GM19395 (cell line): ENCODE measurements around the gene ISM2.
"Not testable (repeated sequence)": the region's sequence is repeated elsewhere in the genome, so short reads cannot be mapped to it uniquely, and the experiment has no call there.

ENCODE experiments used
- ATAC-seq: cut with Tn5 transposase; IDR thresholded peaks from one replicate; pipeline ENCODE4 v1.9.1; 2021; ENCODE audit warnings: mild to moderate bottlenecking, moderate library complexity; ENCODE audit not compliant: unreplicated experiment

The ISM2 gene

DNA sequence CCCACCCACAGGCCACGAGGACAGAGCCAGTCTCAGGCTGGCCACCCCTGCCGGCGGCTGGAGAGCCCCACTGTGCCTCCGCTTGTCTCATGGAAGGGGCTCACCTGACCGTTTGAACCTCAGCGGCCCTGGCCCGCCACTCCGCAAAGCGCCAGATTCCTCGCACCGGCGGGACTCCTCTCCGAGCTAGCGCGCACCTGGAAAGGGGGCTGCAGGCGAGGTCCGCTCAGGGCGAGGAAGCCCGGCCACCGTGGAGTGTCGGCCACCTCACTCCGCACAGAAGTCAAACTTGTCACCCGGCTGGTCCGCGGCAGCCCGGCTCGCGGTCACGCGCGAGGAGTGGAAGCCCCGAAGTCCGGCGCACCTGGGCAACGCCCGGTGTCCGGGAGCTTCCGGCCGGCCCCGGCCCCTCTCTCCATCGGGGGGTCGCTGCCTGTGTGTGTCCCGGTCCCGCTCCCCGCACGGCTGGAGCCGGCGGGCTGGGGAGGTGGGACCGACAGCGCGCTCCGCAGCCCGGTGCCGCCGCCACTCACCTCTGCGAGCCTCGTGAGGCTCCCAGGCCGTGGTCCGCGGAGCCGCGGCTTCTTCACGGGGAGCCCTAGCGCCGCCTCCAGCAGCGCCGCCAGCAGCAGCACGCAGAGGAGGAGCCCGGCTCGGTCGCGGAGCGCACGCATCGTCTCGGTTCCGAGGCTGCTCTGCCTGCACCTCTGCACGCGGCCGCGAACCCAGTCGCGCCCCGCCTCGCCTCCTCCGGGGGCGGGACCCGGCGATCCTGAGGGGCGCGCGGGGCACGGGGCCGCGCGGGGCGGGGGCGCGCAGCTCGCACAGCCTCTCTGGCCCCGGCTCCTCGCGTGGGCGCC lies at the start of gene ISM2:
ISM2 (minus strand) TSS at position 697 of the 860 bp plus-strand sequence; CDS start at position 674, 23 bp downstream.
- ATAC-seq: peak; percentile 75

DNA sequence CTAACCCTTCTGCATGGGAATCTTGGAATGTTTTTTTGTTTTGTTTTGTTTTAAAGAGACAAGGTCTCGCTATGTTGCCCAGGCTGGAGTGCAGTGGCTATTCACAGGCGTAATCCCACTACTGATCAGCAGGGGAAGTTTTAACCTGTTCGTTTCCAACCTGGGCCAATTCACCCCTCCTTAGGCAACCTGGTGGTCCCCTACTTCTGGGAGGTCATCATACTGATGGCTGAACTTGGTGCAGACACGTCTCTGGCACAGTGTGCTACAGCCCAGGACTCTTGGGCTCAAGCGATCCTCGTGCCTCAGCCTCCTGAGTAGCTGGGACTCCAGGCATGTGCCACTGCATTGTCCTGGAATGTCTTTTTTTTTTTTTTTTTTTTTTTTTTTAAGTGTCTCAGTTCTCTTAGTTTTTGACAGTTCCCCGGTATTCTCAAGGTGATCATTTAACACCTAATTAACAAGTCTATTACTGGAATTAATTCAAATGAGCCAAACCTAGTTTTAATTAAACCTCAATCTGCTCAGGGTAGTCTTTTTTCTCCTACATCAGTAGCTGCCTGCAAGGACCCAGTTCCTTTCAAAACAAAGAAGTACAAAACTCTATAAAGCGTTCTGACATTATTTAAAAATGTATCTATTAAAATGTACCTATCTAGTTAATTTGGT lies 49.0 kb upstream of the ISM2 start:
- no peak for ATAC-seq

DNA sequence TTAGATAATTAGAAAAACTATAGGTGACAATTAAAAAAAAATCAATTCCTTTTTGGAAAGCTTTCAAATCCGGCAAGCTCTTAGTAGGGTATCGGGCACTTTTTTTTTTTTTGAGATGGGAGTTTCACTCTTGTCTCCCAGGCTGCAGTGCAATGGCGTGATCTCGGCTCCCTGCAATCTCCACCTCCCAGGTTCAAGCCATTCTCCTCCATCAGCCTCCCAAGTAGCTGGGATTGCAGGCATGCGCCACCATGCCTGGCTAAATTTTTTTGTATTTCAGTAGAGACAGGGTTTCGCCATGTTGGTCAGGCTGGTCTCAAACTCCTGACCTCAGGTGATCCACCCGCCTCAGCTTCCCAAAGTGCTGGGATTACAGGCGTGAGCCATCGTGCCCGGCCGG lies 46.6 kb upstream of the ISM2 start:
- not testable (repeated sequence) for ATAC-seq

DNA sequence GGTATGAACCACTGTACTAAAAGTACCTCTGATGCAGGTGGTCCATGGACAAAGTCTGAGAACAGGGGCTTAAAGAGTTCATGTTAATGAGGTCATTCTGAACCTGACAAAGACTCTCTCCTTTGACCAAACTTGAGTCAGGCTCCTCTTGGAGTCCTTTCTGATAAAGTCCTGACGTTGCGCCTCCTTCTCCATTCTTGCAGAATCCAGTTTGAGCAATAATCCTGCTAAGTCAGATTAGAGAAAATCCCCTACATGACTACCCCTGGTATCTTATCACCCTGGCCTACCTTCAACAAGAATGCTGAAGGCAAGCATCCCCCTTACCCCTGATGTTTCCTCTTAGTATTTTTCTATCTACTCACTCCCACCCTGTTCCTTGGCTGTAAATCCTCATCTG lies 46.0 kb upstream of the ISM2 start:
- no peak for ATAC-seq

DNA sequence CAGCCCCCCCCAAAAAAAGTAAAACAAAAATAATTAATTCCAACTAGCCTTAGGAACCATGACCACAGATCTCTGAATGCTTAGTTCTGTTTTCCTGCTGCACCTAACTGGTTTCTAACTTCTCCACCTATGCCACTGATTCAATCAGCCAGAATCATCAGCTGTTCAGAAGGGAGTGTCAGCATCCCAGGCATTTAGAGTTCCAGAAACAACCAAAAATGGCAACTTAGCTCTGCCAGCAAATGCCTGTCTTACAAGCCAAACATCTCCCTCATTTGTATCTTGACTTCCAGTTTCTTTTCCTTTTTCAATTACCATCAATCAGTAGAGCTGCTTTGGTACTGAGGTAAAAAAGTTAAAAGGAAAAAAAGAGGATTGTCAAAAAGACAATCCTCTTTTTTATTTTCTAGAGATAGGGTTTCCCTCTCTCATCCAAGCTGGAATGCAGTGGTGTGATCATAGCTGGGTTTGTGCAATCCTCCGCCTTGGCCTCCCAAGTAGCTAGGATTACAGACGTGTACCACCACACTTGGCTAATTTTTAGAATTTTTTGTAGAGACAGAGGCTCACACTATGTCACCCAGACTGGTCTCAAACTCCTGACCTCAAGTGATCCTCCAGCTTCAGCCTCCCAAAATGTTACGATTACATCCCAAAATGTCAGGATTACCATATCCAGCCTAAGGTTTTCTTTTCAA lies 45.2 kb upstream of the ISM2 start:
- no peak for ATAC-seq

DNA sequence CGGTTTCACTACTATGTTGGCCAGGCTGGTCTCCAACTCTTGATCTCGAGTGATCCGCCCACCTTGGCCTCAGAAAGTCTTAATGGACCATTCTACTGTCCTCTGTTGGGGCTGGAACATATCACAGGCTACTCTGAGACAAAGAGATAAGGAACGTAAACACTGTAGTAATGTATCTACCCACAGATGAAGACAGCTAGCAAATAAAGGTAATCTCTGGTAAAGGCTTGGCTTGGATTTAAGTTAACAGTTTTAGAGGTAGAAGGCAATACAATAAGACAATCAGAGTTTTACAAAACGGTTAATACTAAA lies 44.6 kb upstream of the ISM2 start:
- ATAC-seq: no peak

DNA sequence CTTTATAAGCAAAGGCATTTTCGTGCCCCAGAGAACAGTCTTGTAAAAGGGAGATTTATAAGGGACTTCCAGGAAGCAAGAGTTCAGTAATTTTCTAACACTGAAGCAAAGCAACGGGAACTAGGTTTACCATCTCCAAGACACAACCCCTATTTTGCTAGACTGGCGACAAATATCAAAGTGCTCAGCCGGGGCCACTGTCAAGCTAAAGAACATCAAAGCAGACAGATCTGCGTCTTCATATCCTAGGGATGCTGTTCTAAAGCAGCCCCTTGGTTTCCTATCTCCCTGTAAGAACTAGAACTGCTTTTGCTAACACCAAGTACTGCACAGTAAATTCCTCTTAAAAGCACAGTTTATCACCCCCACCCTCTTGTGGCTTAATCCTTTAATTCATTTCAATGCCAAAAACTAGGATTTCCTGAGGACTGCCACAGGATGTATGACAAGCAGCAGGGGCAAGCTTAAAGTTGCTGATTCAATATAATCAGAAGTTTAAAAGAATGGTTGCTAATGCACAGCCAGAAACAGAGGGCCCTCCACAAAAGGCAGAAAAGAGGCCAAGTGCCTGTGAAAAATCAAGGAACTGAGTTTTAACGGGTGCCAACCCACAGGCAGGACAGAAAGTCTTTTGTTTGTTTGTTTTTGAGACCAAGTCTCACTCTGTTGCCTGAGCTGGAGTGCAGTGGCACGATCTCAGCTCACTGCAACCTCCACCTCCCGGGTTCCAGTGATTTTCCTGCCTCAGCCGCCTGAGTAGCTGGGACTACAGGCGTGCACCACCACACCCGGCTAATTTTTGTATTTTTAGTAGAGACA lies 44.0 kb upstream of the ISM2 start:
- no peak for ATAC-seq

DNA sequence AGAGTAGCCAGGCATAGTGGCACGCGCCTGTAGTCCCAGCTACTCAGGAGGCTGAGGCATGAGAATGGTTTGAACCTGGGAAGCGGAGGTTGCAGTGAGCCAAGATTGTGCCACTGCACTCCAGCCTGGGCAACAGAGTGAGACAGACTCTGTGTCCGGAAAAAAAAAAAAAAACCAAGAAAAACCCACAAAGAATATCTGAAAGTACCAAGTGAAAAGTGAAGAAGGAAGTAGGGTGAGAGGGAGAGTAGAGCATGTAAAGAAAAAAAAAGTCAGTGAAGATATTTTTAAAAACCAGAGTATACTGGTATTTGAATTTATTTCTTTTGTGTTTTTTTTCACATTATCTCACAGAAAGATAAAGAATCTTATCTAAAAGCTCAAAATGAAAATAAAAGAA lies 43.3 kb upstream of the ISM2 start:
- peak; percentile 83 for ATAC-seq

DNA sequence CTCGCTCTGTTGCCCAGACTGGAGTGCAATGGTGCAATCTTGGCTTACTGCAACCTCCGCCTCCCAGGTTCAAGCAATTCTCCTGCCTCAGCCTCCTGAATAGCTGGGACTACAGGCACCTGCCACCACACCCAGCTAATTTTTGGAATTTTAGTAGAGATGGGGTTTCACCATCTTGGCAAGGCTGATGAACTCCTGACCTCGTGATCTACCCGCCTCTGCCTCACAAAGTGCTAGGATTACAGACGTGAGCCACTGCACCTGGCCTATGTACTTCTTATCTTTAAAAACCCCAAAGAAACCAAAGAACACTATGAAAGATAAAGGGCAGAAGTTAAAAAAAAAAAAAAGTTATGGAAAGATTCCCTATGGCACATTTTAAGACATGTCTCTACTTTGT lies 38.3 kb upstream of the ISM2 start:
- not testable (repeated sequence) for ATAC-seq

DNA sequence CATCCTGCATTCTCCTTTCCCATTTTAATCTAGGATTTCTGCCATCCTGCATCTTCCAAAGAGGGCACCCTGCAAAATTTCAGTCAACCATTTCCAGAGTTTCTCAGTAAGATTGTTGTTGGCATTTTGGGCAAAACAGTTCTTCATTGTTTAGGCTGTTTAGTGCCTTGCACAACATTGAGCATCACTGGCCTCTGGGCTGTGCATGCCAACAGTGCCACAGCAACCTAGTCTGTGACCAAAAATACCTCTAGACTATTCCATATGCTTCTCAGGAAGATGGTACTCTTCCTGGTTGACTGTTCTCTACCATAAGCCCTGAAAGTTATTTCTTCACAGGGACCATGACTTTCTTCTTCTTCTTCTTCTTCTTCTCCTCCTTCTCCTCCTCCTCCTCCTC lies 32.5 kb upstream of the ISM2 start:
- ATAC-seq: no peak

DNA sequence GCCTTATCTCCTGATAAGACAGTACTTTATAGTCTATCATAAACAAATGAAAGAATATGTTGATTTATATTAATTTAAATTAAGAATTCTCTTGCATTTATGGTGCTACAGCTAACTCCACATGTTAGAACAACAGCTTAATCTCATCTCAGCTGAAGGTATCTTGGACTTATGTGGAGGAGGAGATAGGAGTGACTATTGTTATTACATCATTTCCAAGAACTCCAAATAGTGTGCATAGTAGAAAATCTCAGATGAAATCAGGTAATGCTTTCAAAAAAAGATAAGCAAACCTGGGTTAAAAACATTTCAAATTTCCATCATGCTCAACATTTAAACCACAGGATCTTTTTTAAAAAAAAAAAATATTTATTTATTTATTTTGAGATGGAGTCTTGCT lies 31.3 kb upstream of the ISM2 start:
- no peak for ATAC-seq

DNA sequence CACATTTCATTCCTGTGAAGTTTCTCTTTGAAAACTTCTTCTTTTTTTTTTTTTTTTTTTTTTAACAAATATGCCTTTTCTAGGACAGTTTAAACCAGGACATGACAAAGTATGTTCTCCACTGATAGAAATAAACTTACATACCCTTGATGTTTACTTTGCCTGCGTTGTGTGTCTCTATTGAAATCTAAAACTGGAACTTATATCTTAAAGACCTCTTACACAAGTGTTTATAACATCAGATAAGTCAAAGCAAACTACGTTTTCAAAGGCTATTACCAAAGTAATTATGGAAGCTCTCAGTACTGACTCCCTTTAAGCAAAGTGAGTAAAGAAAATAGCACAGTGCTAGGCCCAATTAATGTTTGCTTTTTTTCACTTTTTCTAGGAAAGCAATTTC lies 30.6 kb upstream of the ISM2 start:
- no peak for ATAC-seq

DNA sequence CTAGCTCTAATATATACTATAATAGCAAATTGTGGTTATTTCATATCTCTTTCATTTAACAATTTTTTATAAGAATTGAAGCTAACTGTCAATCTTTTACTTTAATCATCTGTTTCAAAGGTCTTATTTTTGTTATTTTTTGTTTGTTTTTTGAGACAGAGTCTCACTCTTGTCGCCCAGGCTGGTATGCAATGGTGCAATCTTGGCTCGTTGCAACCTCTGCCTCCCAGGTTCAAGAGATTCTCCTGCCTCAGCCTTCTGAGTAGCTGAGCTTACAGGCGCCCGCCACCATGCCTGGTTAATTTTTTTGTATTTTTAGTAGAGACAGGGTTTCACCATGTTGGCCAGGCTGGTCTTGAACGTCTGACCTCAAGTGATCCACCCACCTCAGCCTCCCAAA lies 30.1 kb upstream of the ISM2 start:
- not testable (repeated sequence) for ATAC-seq

DNA sequence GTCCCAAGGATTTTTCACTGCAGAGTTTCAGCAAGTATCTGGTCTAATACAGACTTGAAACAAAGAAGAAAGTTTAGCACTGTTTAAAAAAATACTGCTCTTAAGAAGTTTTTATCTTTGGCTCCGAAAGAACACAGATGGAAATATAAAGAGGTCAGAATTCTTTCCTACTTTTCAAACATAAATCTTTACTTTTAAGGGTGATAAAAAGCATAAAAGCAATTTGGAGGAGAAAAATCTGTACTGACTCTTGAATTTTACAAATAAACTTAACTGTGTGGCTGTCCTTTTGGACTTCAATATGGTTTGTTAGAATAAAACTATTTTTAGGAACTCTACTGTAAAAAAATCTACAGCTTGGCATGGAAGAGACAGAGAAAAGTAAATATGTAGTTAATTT lies 27.6 kb upstream of the ISM2 start:
- ATAC-seq: no peak

DNA sequence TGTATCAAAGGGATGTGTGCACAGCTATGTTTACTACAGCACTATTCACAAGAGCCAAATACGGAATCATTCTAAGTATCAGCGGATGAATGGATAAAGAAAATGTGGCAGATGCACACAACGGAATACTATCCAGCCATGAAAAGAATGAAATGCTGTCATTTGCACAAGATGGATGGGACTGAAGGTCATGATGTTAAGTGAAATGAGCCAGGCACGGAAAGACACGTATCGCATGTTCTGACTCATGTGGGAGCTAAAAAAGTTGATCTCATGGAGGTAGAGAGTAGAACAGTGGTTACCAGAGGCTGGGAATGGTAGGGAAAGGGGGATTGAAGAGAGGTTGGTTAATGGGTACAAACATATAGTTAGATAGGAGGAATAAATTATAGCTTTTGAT lies 25.9 kb upstream of the ISM2 start:
- ATAC-seq: no peak

DNA sequence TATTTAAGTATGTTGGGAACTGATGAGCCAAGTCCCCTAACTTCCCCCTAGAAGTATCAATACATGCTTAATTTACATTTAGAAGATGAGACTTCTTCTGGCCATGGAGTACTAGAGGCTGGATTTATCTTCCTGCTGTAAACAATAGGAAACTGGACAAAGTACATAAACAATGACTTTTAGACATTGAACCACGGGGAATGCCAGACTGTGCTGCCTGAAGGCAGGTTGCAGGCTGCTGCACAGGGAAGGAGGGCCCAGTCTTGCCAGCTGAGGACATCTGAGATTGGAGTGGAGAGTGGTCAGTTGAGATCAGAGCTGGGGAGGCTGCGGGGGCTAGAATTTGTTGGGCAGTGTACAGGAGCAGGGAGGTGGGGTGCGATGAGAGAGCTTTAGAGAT lies 24.5 kb upstream of the ISM2 start:
- ATAC-seq: no peak

DNA sequence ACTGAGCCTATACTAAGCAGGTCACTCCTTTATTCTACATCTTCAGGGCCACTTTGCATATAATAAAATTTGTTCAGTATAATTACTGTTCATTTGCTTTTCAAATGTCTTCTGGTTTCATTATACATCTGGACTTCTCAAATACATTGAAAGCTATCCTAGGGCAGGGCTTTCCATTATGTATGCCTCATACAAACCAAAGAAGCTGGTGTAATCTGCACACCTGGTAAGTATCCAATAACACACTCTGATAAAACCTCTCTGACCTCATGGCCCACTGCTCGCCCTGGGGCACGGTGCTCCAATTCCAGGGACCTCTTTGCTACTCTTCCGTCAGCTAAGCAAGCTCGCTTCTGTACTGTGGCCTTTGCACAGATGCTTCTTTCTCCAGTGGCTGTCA lies 21.9 kb upstream of the ISM2 start:
- no peak for ATAC-seq

DNA sequence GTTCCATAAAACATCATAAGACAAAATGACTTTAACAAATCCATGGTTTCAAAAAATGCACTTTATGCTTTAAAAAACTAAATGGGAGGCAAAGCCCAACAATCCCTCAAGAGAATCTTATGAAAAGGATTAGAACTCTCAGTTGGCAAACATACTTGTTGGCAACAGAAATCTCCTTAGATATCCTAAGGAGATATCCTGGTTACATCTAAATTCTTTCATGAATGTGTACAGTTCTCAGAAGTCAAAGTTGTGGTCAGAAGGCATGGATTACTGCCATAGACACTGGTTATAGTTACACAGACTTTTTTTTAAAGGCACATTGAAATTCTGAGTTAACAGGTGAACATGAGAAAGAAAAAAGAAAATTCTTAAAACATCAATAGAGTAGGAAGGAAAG lies 17.5 kb upstream of the ISM2 start:
- no peak for ATAC-seq

DNA sequence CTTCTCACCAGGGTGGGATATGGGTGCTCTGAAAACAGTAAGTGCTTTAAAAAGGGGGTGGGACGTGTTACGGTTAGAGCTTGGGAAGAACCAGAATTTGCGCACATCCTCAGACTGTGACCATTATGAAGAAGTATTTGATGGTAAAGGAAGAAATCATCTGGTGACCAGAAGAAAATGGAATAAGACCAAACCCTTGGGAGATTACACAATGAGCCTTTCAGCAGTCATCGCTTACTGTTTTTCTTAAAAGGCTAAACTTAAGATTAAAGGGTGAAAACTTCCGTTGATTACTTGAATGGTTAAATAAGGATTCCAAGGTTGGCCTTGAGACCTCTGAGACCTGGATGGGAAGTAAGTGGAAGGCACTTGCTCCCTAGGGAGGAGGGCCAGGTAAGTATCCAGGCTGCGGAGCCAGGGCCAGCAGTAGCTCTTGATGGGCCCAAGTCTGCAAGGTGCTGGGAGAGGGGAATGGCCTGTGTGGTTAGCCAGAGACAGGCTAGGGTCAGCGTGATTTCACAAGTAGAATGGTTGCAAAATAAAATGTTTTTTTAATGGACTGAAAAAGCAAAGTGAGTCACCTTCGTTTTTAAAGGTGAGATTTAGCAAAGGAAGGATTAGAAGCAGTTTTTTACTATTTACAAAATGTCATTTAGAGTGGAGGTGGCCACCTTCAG lies 13.0 kb upstream of the ISM2 start:
- ATAC-seq: no peak

DNA sequence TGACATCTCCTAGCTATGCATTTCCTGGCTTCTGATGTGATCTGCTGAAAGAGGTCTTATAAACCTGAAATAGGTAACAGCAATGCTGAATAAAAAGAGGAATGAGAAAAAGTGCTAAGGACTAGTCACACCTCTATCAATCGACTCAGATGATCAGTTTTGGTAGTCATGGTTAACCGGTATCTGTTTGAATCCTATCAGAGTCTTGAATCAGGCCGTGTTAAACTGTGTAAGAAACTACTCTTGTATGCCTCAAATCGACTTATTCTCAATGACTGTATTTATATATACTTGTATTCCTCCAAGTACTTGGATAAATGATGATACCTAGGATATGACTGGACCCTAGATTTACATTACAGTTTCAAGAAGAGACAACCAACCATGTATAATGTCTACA lies 10.8 kb upstream of the ISM2 start:
- no peak for ATAC-seq

DNA sequence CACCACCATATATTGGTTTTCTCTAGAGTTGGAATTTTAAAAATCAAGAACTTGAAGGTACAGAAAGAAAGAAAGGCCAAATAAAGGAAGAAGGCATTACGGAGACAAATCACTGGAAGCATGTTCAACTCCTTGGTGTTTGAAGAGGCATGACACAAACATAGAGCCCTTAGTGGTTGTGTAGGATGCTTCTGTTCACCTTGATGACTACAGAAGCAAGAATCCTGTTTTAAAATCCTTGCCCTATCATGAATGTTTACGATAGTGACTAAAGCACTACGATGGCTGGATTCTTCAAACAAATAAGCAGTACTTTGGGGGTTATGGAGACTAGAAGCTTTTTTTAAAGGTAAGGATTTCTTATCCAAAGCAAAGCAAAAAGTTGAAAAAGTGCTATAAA lies 10.3 kb upstream of the ISM2 start:
- ATAC-seq: no peak
